GM21447 (cell line): ENCODE results near the gene TRIM50.
"Not testable (repeated sequence)": the region's sequence is repeated elsewhere in the genome, so short reads cannot be mapped to it uniquely, and the experiment has no call there.

Experiments
- ATAC-seq: cut with Tn5 transposase; IDR thresholded peaks from one replicate; pipeline ENCODE4 v1.9.1; 2021; ENCODE audit not compliant: unreplicated experiment

Gene TRIM50

DNA sequence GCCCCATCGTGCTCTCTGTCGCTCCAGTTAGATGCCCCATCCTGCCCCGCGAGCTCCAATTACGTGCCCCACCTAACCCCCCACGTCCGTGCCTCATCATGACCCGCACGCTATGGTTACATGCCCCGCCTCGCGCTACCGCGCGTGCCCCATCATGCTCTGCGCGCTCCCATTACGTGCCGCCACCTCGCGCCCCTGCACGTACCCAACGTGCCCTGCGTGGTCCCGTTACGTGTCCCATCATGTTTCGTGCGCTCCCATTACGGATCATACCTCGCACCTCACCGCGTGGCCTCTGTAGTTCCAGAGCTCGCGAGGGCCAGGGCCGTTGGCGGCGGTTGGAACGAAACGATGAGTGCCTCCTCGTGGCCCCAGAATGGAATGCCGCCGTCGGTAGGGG lies at the start of gene TRIM50, which contains the start of gene FKBP6:
Gene TRIM50, minus strand, starts transcription at position 161 of the 400 bp plus-strand sequence. CDS start 3,295 bp downstream, outside the sequence.
Gene FKBP6, plus strand, starts transcription at position 240 of the 400 bp plus-strand sequence. CDS start 268 bp downstream, outside the sequence.
- not testable (repeated sequence) for ATAC-seq

DNA sequence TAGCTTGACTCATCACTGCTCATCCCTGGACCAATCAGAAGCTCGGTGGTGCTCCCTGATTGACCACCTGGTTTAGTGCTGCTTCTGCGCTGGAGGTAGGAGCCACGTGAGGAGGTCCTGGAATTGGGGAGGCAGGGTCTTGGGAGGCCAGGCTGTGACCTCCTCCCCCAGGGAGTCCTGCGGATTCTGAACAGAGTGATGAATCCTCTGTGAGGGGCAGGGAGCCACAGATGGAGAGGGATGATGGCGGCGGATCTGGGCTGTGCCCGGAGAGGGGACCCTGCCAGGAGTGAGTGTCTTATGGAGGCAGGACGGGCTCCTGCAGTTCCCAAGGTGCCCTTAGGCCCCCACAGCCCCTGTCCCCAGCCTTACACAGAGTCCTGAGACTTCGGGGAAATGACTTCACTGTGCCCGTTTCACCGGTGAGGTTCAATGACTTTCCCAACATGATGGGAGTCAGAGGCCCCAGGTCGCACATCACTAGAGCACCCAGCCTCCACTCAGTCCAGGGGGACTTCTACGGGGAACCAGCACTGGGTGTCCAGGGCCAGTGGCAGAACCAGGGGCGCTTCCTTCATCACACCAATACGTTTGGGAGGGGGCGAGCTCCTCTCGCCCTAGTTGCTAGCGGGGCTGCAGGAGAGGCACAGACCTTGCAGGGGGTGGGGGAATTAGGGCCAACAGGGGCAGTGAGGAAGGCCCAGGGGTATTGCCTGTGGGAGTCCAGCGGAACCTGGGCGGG lies 49.0 kb upstream of the TRIM50 start:
- ATAC-seq: no peak

DNA sequence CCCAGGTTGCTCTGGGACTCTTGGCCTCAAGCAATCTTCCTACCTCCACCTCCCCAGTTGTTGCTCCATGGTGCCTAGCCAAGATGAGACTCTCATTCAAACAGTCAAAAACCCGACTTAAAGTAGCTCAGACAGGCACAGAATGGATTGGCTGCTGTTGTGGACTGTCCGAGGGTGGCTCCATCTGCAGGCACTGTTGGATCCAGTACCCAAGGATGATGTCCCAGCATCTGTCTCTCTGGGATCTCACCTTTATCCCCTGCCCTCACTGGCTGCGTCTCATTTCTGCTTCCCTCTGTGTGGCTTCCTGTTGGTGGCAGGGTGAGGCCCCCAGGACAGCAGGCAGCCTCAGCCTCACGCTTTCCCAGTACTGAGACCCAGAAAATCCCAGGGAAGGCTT lies 48.4 kb upstream of the TRIM50 start:
- ATAC-seq: not testable (repeated sequence)

- ATAC-seq: no peak
Observed at GRCh38 chr7:73373741-73374140, 45.9 kb upstream of the TRIM50 start.

DNA sequence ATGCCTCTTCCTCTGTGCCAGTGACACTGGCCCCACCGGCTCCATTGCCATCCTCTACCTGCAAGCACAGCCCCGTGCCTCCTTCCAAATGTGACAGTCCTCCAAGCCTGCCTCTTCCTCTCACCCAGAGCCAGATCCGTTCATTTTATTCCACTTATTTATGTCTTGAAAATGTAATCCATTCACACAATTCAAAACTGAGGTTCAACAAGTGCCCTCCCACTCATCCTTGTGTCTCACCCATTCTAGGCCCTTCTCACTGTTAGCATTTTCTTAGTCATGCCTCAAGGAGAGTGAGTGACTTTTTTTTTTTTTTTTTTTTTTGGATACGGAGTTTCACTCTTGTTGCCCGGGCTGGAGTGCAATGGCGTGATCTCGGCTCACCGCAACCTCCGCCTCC lies 41.7 kb upstream of the TRIM50 start:
- ATAC-seq: no peak

DNA sequence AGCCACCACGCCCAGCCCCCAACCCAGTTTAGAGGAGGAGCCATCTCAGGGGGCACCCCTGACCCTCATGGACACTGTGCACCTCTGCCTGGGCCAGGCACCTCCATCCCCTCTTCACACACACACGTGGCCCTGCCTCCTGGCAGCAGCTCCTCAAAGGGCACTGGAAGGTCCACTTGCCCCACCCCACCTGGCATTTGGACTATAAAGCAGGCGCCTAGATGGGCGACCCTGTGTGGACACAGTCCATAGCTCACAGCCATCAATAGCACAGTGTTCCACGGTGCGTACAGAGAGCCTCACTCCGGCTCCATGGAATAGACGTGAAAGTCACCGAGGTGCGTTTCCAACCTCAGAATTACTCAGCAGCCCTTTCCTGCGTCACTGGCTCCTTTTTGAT lies 41.1 kb upstream of the TRIM50 start:
- ATAC-seq: no peak

GRCh38 chr7:73366990-73367389 lies 39.1 kb upstream of the TRIM50 start:
- no peak for ATAC-seq

DNA sequence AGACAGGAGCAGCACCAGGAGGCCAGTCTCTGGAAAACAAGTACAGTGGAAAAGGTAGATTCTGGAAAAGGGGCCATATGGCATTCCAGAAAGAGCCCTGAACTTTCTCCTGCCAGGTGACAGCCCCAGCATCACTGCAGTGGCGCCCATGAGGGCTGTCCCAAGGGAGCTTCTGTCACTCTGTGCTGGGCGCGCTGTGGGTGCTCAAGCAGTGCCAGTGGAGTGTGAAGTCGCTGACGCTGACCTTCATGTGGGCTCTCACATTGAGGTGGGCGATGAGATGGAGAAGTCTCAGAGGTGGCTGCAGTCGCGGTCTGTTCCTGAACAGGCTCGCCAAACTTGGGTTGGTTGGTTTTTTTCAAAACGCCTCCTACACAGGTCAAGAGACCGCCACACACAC lies 38.2 kb upstream of the TRIM50 start:
- no peak for ATAC-seq

DNA sequence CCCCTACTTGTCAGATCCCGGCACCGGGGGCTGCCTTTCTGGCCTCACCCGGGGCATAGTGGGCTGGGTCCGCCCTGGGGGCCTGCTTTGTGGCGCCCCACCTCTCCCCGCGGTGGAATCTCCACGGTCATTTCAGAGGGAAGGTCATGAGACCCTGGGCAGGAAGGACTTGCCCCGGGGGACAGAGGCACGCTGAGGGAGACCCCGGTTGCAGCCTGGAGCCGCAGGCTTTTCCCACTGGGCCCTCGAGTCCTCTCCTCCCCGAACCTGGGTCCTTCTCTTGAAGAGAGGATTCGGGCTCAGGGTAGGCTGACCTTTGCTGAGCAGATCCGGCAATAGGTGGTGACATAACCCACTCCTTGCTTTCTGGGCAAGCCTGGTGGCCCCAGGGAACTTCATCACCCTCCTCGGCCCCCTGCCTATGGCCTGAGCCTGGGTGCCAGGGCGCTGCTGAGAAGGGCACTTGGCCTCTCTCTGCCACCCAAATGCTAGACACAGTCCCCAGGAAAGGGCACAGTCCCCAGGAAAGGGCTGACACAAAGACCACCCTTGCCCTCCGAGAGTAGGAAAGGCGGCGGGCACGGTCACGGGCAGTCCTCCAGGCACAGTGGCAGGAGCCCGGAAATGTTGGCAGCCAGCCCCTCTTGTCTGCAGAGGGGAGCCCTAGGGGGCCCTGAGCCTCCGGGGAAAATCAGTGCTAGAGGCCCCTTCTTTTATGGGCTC lies 36.3 kb upstream of the TRIM50 start:
- ATAC-seq: no peak

GRCh38 chr7:73363225-73364005 lies 35.5 kb upstream of the TRIM50 start:
- ATAC-seq: no peak

DNA sequence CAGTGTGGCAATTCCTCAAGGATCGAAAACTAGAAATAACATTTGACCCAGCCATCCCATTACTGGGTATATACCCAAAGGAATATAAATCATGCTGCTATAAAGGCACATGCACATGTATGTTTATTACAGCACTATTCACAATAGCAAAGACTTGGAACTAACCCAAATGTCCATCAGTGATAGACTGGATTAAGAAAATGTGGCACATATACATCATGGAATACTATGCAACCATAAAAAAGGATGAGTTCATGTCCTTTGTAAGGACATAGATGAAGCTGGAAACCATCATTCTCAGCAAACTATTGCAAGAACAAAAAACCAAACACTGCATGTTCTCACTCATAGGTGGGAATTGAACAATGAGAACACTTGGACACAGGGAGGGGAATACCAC lies 32.7 kb upstream of the TRIM50 start:
- not testable (repeated sequence) for ATAC-seq

- ATAC-seq: no peak
Observed at GRCh38 chr7:73359746-73360375, 32.0 kb upstream of the TRIM50 start.

DNA sequence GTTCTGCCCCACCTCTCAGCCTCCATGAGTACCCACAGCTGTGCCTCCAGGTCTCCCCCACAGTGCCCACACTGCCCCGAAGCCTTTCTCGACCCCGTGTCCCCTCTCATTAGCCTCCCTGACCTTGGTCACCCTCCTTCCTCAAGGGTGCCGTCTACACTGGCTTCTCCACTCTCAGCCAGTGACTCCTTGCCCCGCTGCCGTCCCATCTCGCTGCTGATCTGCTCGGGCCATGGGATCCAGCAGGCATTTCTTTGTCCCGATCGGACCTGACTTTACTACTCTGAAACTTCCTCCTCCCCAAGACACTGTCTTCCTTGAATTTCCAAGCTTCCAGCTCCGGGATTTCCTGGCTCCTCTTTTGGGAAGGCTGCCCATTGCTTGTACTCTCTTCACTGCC lies 31.4 kb upstream of the TRIM50 start:
- no peak for ATAC-seq

- no peak for ATAC-seq
Observed at GRCh38 chr7:73358590-73359275, 30.9 kb upstream of the TRIM50 start.

- ATAC-seq: no peak
Observed at GRCh38 chr7:73356159-73356558, 28.3 kb upstream of the TRIM50 start.

DNA sequence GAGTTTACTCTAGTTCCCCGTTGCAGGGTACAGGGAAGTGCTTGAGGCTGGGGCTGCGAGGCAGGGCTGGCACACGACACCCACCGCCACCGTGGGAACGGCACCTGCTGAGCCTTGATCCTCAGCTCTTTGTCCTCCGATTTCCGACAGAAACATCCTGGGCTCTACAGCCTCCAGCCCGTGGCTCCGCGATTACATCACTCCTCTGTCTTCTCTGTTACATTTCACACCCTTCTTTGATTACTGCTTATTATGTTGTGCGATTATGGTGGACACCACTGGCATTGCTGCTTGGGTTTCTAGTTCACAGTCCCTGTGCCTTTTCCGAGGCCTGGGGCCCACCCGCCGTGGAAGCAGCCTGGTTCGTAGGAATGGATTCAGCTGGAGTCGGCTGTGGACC lies 26.9 kb upstream of the TRIM50 start:
- no peak for ATAC-seq

DNA sequence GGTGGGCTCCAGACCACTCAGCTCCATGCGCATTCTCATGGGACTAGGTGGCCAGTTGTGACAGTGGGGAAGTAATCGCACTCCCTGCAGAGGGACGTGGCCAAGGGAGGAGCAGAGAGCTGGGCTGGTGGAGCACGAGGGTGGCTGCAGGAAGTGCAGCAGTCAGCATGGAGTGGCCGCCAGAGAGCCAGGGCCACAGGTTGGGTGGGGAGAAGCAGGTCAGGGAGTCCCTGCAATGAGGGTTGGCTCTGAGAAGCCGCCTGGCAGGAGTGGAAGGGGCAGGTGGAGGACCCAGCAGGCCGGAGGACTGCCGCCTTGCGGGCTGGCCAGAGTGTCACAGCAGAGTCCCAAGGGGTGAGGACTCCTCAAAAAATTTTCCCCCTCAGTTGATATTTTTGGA lies 26.3 kb upstream of the TRIM50 start:
- no peak for ATAC-seq

DNA sequence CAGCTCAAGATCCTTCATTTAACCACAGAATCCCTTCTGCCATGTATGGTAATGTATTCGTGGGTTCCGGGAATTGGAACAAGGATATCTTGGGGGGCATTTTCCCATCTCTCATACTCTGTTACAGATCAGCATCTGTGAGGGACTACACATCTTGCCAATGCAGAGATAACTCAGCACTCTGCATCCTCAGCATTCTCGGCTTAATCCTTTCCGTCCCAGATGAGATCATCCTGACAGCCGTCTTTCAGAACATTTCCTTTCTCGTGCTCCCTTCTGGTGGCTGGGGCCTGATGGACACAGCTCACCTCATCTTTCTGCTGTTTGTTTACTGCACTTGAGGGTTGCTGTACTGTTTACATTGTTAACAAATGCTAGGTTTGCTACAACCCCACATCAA lies 25.4 kb upstream of the TRIM50 start:
- ATAC-seq: no peak

DNA sequence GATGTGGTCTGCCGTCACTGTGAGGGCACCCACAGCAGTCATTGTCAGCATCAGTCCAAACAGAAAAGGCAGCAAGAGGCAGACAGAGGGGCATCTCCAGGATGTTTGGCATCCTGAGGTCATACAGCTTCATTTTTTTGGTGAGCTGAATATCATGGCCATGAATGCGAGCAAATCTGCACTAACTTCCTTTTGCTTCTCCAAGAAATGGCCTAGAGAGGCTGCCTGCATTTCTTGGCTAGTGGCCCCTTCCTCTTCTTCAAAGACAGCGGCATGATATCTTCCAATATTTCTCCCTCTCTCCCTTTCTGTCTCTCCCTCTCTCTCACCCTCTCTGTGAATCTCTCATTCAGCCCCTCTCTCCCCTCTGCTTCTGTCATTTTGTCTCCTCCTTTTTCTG lies 24.9 kb upstream of the TRIM50 start:
- ATAC-seq: no peak

DNA sequence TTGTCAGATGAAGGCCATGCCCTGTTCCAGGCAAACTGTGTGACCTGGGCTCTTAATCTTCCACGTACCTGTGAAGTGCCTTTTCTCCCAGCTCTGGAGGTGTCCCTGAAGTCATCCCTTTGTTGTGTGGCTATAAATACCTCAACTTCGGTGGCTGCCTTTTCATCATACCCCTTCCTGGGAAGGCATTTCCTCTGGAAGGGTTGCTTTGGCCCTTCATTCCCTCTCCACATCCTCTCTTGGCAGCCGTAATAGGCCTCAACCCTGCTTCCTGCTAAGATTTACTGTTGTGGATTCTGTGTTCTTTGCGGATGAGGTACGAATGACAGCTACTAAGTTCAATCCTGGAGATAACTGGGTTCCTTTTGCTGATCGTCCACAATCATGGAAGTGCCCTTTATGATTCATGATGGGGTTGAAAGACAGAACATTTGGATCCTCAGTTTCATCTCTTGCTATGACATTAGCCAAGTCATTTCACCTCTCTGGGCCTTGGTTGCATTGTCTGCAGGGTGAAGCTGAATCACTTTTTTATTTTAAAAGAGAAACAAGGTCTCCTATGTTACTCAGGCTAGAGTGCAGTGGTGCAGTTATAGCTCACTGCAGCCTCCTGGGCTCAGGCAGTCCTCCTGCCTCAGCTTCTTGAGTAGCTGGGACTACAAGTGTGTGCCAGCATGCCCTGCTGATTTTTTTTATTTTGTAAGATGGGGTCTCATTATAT lies 23.7 kb upstream of the TRIM50 start:
- ATAC-seq: no peak
